A549 (cell line): ENCODE results near the gene JOSD1. TPM values are rescaled to one million over a fixed set of nuclear protein-coding genes. Genes with fewer than 3 reads are reported as not detected.
A peak's percentile ranks its signal among the peaks of the same experiment; 100 is the strongest.

Experiments
- ATAC-seq, 2 experiments: fragments of 200-7000 bp in 1 of 2; fragments of >200 bp in 1 of 2; cut with Nextera tagmentation in 1 of 2; cut with Tn5 transposase in 1 of 2; 3 replicates each; pipeline versions ENCODE4 v1.8.0 to v1.9.1; 2018 to 2020; ENCODE audit warnings: mild to moderate bottlenecking in 1 of 2, moderate library complexity in 1 of 2
- CTCF ChIA-PET: fragments of 300-600 bp; sonication (Branson Sonifier 250); formaldehyde crosslinking; extraction: SDS; loops from one replicate; lab custom pipeline; 2021; ENCODE audit warnings: antibody characterized with exemption, inconsistent platforms; lab: Yijun Ruan, JAX
- POLR2A ChIA-PET: fragments of 350-600 bp; formaldehyde crosslinking; extraction: SDS; loops from one replicate; lab custom pipeline; 2021; ENCODE audit warnings: antibody characterized with exemption, inconsistent platforms; lab: Yijun Ruan, JAX
- DNase-seq, 2 experiments: peaks; one replicate each; pipeline versions ENCODE4 v3.0.0 to v3.0.0-alpha.2; 2011 to 2016; ENCODE audit warnings: low read depth in 1 of 2, low spot score in 1 of 2
- FAIRE-seq: peaks from 2 replicates; lab custom pipeline; 2011; peaks lifted over from hg19 to GRCh38; lab: Jason Lieb, UNC
- H3K27ac ChIP-seq, 2 experiments: fragments of >200 bp; sonication (Bioruptor Twin); formaldehyde crosslinking; 3 replicates each; pipeline ENCODE4 v1.5.1; 2016 to 2017
- H3K4me1 ChIP-seq: fragments of >200 bp; sonication (Bioruptor Twin); formaldehyde crosslinking; 3 replicates; pipeline ENCODE4 v1.6.1; 2016
- H3K4me2 ChIP-seq: fragments of >200 bp; sonication (Bioruptor Twin); formaldehyde crosslinking; 3 replicates; pipeline ENCODE4 v1.6.1; 2016
- H3K4me3 ChIP-seq: fragments of >200 bp; sonication (Bioruptor Twin); formaldehyde crosslinking; 3 replicates; pipeline ENCODE4 v1.5.1; 2016
- H3K9me3 ChIP-seq: fragments of >200 bp; sonication (Bioruptor Twin); formaldehyde crosslinking; 3 replicates; pipeline ENCODE4 v1.6.1; 2016
- ATOH8 ChIP-seq: fragments of 250-450 bp; sonication (Bioruptor Pico); IDR thresholded peaks from 2 replicates; pipeline ENCODE4 v1.5.0; 2020; ENCODE audit warnings: low read depth, mild to moderate bottlenecking, moderate library complexity
- CBX2 ChIP-seq: fragments of 200-600 bp; sonication (generic); IDR thresholded peaks from 2 replicates; pipeline ENCODE4 v1.6.1; 2016; ENCODE audit warnings: low read depth, mild to moderate bottlenecking, borderline replicate concordance
- CBX8 ChIP-seq: fragments of 200-600 bp; sonication (generic); IDR thresholded peaks from 2 replicates; pipeline ENCODE4 v1.6.1; 2016
- CHD4 ChIP-seq: fragments of 200-600 bp; sonication (generic); IDR thresholded peaks from 2 replicates; pipeline ENCODE4 v1.6.1; 2016; ENCODE audit warnings: antibody characterized with exemption, mild to moderate bottlenecking, borderline replicate concordance
- EP300 ChIP-seq, 2 experiments: fragments of >200 bp; sonication (Bioruptor Twin); formaldehyde crosslinking; IDR thresholded peaks; 2 replicates in 1 of 2; 3 replicates in 1 of 2; pipeline ENCODE4 v1.6.1; 2016 to 2017
- ESRRA ChIP-seq: fragments of 150-350 bp; IDR thresholded peaks from 2 replicates; pipeline ENCODE4 v1.6.1; 2014; ENCODE audit warnings: mild to moderate bottlenecking, low read length, borderline replicate concordance
- FOSB ChIP-seq: fragments of 250-450 bp; sonication (Bioruptor Pico); IDR thresholded peaks from 2 replicates; pipeline ENCODE4 v1.5.0; 2020; ENCODE audit warnings: mild to moderate bottlenecking, moderate library complexity
- FOSL2 ChIP-seq, 2 experiments: fragments of 450-650 bp in 1 of 2; fragments of >200 bp in 1 of 2; sonication (Bioruptor Twin) in 1 of 2; formaldehyde crosslinking; IDR thresholded peaks; 2 replicates each; pipeline versions ENCODE4 v1.5.0 to v1.6.1; 2016 to 2020; ENCODE audit warnings: mild to moderate bottlenecking in 1 of 2, moderate library complexity in 1 of 2
- HES2 ChIP-seq: fragments of >200 bp; sonication (Bioruptor Twin); formaldehyde crosslinking; IDR thresholded peaks from 2 replicates; pipeline ENCODE4 v1.6.1; 2016
- HEYL ChIP-seq: fragments of 250-450 bp; sonication (Bioruptor Pico); IDR thresholded peaks from 2 replicates; pipeline ENCODE4 v1.8.0; 2021; ENCODE audit warnings: mild to moderate bottlenecking, moderate library complexity
- HMGXB4 ChIP-seq: fragments of 250-450 bp; sonication (Bioruptor Pico); IDR thresholded peaks from 2 replicates; pipeline ENCODE4 v1.5.0; 2021; ENCODE audit warnings: mild to moderate bottlenecking, moderate library complexity, borderline replicate concordance
- JUNB ChIP-seq: fragments of >200 bp; sonication (Bioruptor Twin); formaldehyde crosslinking; IDR thresholded peaks from 2 replicates; pipeline ENCODE4 v1.6.1; 2016
- MAX ChIP-seq: IDR thresholded peaks from 2 replicates; pipeline ENCODE4 v1.6.1; 2012
- MAZ ChIP-seq: fragments of 150-350 bp; IDR thresholded peaks from 2 replicates; pipeline ENCODE4 v1.6.1; 2014; ENCODE audit warnings: antibody characterized with exemption, low read depth, low read length, borderline replicate concordance
- MYC ChIP-seq: IDR thresholded peaks from 2 replicates; pipeline ENCODE4 v1.6.1; 2012; ENCODE audit warnings: mild to moderate bottlenecking, inconsistent platforms, low read length, improper control_type of control experiment, borderline replicate concordance
- NR3C1 ChIP-seq: fragments of >200 bp; sonication (Bioruptor Twin); formaldehyde crosslinking; IDR thresholded peaks from 3 replicates; pipeline ENCODE4 v1.6.1; 2017
- PBX3 ChIP-seq: IDR thresholded peaks from 2 replicates; pipeline ENCODE4 v1.6.1; 2012
- RAD21 ChIP-seq, 2 experiments: fragments of >200 bp in 1 of 2; sonication (Bioruptor Twin) in 1 of 2; formaldehyde crosslinking in 1 of 2; IDR thresholded peaks in 1 of 2; conservative IDR thresholded peaks in 1 of 2; 2 replicates in 1 of 2; 3 replicates in 1 of 2; pipeline ENCODE4 v1.6.1; 2012 to 2018; ENCODE audit warnings: inconsistent platforms in 1 of 2
- RNF2 ChIP-seq: fragments of 200-600 bp; sonication (generic); IDR thresholded peaks from 2 replicates; pipeline ENCODE4 v1.6.1; 2016; ENCODE audit warnings: low read depth, mild to moderate bottlenecking, antibody characterized with exemption, moderate library complexity, borderline replicate concordance
- SREBF2 ChIP-seq: fragments of 450-650 bp; IDR thresholded peaks from 2 replicates; pipeline ENCODE4 v1.6.1; 2014; ENCODE audit warnings: mild to moderate bottlenecking, moderate library complexity
- TP53 ChIP-seq: fragments of 250-450 bp; sonication (Bioruptor Pico); IDR thresholded peaks from 2 replicates; pipeline ENCODE4 v1.5.0; 2021; ENCODE audit warnings: mild to moderate bottlenecking, moderate library complexity
- USF2 ChIP-seq: fragments of 450-650 bp; IDR thresholded peaks from 2 replicates; pipeline ENCODE4 v1.6.1; 2014; ENCODE audit warnings: antibody characterized with exemption
- ZC3H11A ChIP-seq: fragments of 450-650 bp; IDR thresholded peaks from 2 replicates; pipeline ENCODE4 v1.6.1; 2014; ENCODE audit warnings: antibody characterized with exemption, mild to moderate bottlenecking
- WGBS: methylation state at CpG from one replicate; pipeline ENCODE4 v1.1.6; 2017; ENCODE audit errors: missing lambda C conversion rate; 5-methylcytosine and 5-hydroxymethylcytosine counted together
- polyA plus RNA-seq, 4 experiments: library from polyadenylated mRNA; depleted of rRNA in 3 of 4; stranded (reverse); fragments of >200 nt; fragmentation: RNase III in 1 of 4; extraction: RNeasy Plus Mini Kit Qiagen cat#74134 plus additional on column Dnase treatment in 1 of 4; gene quantifications; 2 replicates in 3 of 4; 3 replicates in 1 of 4; pipeline ENCODE4 v1.2.3, GENCODE V29; 2011 to 2017

JOSD1 gene
- polyA plus RNA-seq, 2 of the 4 experiments (the other 2 are of a cell fraction), result 29.7 to 37.5 TPM

- Histone ChIP-seq H3K27ac (no peak overlapping the region), H3K9me3 (no peaks in the 10 kb centered on the region), H3K4me2 (no peak overlapping the region), H3K4me3 (no peak overlapping the region), H3K4me1 (no peaks in the 10 kb centered on the region)
- no peak for TF ChIP-seq SREBF2
- no peak for TF ChIP-seq USF2
- TF ChIP-seq FOSL2 (IDR thresholded peaks at IDR 0.05), result no peak
- no peak for TF ChIP-seq FOSL2 (CRISPR knock-in tag; IDR thresholded peaks at IDR 0.05)
- no peak for TF ChIP-seq HES2
- no peak for TF ChIP-seq CBX8
- no peak for TF ChIP-seq JUNB
- no peak for TF ChIP-seq ESRRA
- TF ChIP-seq HEYL (CRISPR knock-in tag), result no peak
- TF ChIP-seq MAX, result no peak
- no peak for TF ChIP-seq EP300 (IDR thresholded peaks at IDR 0.05)
- no peak for TF ChIP-seq FOSB (CRISPR knock-in tag)
- no peak for TF ChIP-seq MAZ
- TF ChIP-seq CBX2, result no peak
- no peak for TF ChIP-seq MYC
- no peak for TF ChIP-seq CHD4
- no peak for TF ChIP-seq ATOH8 (CRISPR knock-in tag)
- TF ChIP-seq HMGXB4 (CRISPR knock-in tag), result no peak
- no peak for TF ChIP-seq TP53 (CRISPR knock-in tag)
- no peak for TF ChIP-seq RNF2
- POLR2A ChIA-PET, result no interaction called here
- WGBS, result 83% methylated on average over 12 of the region's 13 CpGs
- no peak for FAIRE-seq
- no peak for DNase-seq
- CTCF ChIA-PET, result interaction anchor here (0.9 to 7.4 kb wide), 11 partner anchors 9 to 269 kb away, joined by 3 to 69 read pairs (median 5); no protein-coding TSS in a partner anchor
- ATAC-seq, result no peak
Observed at GRCh38 chr22:38734421-38735100, 33.8 kb upstream of the JOSD1 start.

- peak in 1 of 2 experiments; percentile 11; a peak in 3 of 6 replicates for ATAC-seq
- Histone ChIP-seq H3K4me1 (no peaks in the 10 kb centered on the region), H3K4me3 (no peak overlapping the region), H3K27ac (no peak overlapping the region), H3K9me3 (no peaks in the 10 kb centered on the region), H3K4me2 (no peak overlapping the region)
- FAIRE-seq, result no peak
- no peak for DNase-seq
- ChIA-PET POLR2A (no interaction called here), CTCF (interaction anchor here (1.1 to 7.4 kb wide), 13 partner anchors 9 to 135 kb away, joined by 3 to 69 read pairs (median 6); partner anchors contain the start of gene SUN2)
- WGBS, result 95% methylated on average over 7 of the region's 8 CpGs
- TF ChIP-seq CHD4 (no peak), PBX3 (no peak), MAX (no peak), RAD21 (conservative IDR thresholded peaks at IDR 0.05 in 1 of 2, IDR thresholded peaks at IDR 0.05 in 1 of 2) (no peak), ZC3H11A (no peak), NR3C1 (no peak), MAZ (no peak)
Observed at GRCh38 chr22:38733724-38734381, 33.1 kb upstream of the JOSD1 start.
